ENCODE measurements around the gene SUCO. TPM values are rescaled to one million over a fixed set of nuclear protein-coding genes. Genes with fewer than 3 reads are reported as not detected.

The SUCO gene
- total and polyA plus RNA-seq, 2 of the 4 experiments (the other 2 are of a cell fraction), result 11.4 to 21.5 TPM

GRCh38 chr1:172544481-172545104 lies 11.6 kb downstream of the SUCO start:
- Histone ChIP-seq H3K23ac (ENCODE audit: low read depth, low read length) (no peak overlapping the region), H3K14ac (replicated peaks; ENCODE audit: low read depth, low read length) (no peak overlapping the region), H3K27me3 (ENCODE audit: control insufficient read depth, insufficient read depth, low read length) (no peaks in the 10 kb centered on the region), H2BK20ac (ENCODE audit: low read depth, low read length) (no peak overlapping the region), H3K4me2 (ENCODE audit: low read depth, low read length) (no peak overlapping the region), H3K56ac (ENCODE audit: extremely low read depth, insufficient read depth, low read length) (no peak overlapping the region), H2AK5ac (ENCODE audit: low read depth, low read length) (no peak overlapping the region), H2BK5ac (ENCODE audit: low read depth, low read length, poor library complexity, severe bottlenecking) (no peak overlapping the region), H3K9me1 (ENCODE audit: insufficient read depth, low read length) (peaks cover 6% of the 10 kb centered on the region; the same call in 1 of the 2 replicates), H2AK9ac (replicated peaks; ENCODE audit: low read depth, low read length, poor library complexity) (no peak overlapping the region), H3K9ac (ENCODE audit: low read depth, low read length) (no peak overlapping the region), H2BK120ac (ENCODE audit: low read depth, low read length) (no peak overlapping the region), H4K20me1 (ENCODE audit: insufficient read depth, low read length) (peaks cover 42% of the 10 kb centered on the region; the same call in 1 of the 2 replicates), H3K18ac (ENCODE audit: low read depth, low read length) (no peak overlapping the region), H3K9me3 (ENCODE audit: control insufficient read depth, insufficient read depth, low read length) (no peaks in the 10 kb centered on the region), H3K4me3 (ENCODE audit: insufficient read depth, low read depth, low read length) (no peak overlapping the region), H3K4ac (ENCODE audit: low read depth, low read length) (no peak overlapping the region), H3K36me3 (ENCODE audit: control insufficient read depth, insufficient read depth, low read length) (no peaks in the 10 kb centered on the region), H3K79me1 (ENCODE audit: low read depth in 1 of 2, low read length in 2 of 2) (peaks cover 19 to 63% of the 10 kb centered on the region in 2 experiments), H4K91ac (ENCODE audit: insufficient read depth, low read depth, low read length) (no peak overlapping the region), H4K5ac (ENCODE audit: low read depth, low read length) (no peak overlapping the region), H2BK15ac (ENCODE audit: low read depth, low read length) (no peak overlapping the region), H2AFZ (replicated peaks; ENCODE audit: low read length, poor library complexity) (no peak overlapping the region), H3K27ac (ENCODE audit: insufficient read depth, low read length) (no peak overlapping the region), H4K8ac (ENCODE audit: low read depth in 2 of 2, low read length in 2 of 2) (no peak overlapping the region), H3K4me1 (ENCODE audit: control insufficient read depth, insufficient read depth, low read length) (peaks cover 2% of the 10 kb centered on the region; the same call in 1 of the 2 replicates)
- ATAC-seq (ENCODE audit: low read depth) (no peak), DNase-seq (no peak)
- CTCF ChIA-PET, result no interaction called here
- POLR2A ChIA-PET (ENCODE audit: unreplicated experiment), result no interaction called here
- dilution Hi-C loops (cut with HindIII; ENCODE audit: low sequenced_read_pairs, unreplicated experiment), result no loop called here
- BruUV-seq (replicated peaks), result no TSS peak
- intact Hi-C loops (cut with micrococcal nuclease), result no loop called here
- in situ Hi-C loops (cut with MboI; ENCODE audit: low sequenced_read_pairs), result no loop called here
- WGBS, 2 experiments (ENCODE audit: extremely low coverage in 2 of 2, insufficient read length in 1 of 2), result 75% methylated on average over 1 of the region's 2 CpGs; no CpG with 5 or more reads in 1 of the 2 experiments
- no peak for TF ChIP-seq MAZ (IDR thresholded peaks at IDR 0.05; ENCODE audit: borderline replicate concordance, low read depth, low read length)
- no peak for TF ChIP-seq MXI1 (IDR thresholded peaks at IDR 0.05; ENCODE audit: borderline replicate concordance, low read depth, low read length)
- TF ChIP-seq ELK1 (IDR thresholded peaks at IDR 0.05; ENCODE audit: borderline replicate concordance, low read depth, low read length), result no peak
- no peak for TF ChIP-seq MAFK (IDR thresholded peaks at IDR 0.05; ENCODE audit: low read depth, low read length)
- no peak for TF ChIP-seq SMC3 (IDR thresholded peaks at IDR 0.05; ENCODE audit: low read depth, low read length)
- TF ChIP-seq RCOR1 (IDR thresholded peaks at IDR 0.05; ENCODE audit: insufficient replicate concordance, low read length), result no peak
- no peak for TF ChIP-seq BHLHE40 (IDR thresholded peaks at IDR 0.05; ENCODE audit: low read depth, low read length)
- no peak for TF ChIP-seq RAD21 (IDR thresholded peaks at IDR 0.05; ENCODE audit: low read length)
- TF ChIP-seq RFX5 (IDR thresholded peaks at IDR 0.05; ENCODE audit: low read depth, low read length), result no peak
- no peak for TF ChIP-seq FOS (IDR thresholded peaks at IDR 0.05; ENCODE audit: low read depth, low read length)
- TF ChIP-seq, protein P1, sequence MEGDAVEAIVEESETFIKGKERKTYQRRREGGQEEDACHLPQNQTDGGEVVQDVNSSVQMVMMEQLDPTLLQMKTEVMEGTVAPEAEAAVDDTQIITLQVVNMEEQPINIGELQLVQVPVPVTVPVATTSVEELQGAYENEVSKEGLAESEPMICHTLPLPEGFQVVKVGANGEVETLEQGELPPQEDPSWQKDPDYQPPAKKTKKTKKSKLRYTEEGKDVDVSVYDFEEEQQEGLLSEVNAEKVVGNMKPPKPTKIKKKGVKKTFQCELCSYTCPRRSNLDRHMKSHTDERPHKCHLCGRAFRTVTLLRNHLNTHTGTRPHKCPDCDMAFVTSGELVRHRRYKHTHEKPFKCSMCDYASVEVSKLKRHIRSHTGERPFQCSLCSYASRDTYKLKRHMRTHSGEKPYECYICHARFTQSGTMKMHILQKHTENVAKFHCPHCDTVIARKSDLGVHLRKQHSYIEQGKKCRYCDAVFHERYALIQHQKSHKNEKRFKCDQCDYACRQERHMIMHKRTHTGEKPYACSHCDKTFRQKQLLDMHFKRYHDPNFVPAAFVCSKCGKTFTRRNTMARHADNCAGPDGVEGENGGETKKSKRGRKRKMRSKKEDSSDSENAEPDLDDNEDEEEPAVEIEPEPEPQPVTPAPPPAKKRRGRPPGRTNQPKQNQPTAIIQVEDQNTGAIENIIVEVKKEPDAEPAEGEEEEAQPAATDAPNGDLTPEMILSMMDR (conservative IDR thresholded peaks at IDR 0.05; ENCODE audit: low read depth, low read length), result no peak
- TF ChIP-seq CHD1 (IDR thresholded peaks at IDR 0.05; ENCODE audit: low read depth, low read length), result no peak
- TF ChIP-seq, protein P2, sequence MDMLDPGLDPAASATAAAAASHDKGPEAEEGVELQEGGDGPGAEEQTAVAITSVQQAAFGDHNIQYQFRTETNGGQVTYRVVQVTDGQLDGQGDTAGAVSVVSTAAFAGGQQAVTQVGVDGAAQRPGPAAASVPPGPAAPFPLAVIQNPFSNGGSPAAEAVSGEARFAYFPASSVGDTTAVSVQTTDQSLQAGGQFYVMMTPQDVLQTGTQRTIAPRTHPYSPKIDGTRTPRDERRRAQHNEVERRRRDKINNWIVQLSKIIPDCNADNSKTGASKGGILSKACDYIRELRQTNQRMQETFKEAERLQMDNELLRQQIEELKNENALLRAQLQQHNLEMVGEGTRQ (IDR thresholded peaks at IDR 0.05; ENCODE audit: low read depth, low read length), result no peak
- TF ChIP-seq NFE2L2 (IDR thresholded peaks at IDR 0.05; ENCODE audit: low read depth, low read length), result no peak
- TF ChIP-seq CEBPB (IDR thresholded peaks at IDR 0.05; ENCODE audit: low read depth, low read length), result no peak
- no peak for TF ChIP-seq POLR2A (IDR thresholded peaks at IDR 0.05; ENCODE audit: low read depth, low read length)

All from IMR-90 (cell line).